ENCODE data around the gene KRTAP5-8.

DNA sequence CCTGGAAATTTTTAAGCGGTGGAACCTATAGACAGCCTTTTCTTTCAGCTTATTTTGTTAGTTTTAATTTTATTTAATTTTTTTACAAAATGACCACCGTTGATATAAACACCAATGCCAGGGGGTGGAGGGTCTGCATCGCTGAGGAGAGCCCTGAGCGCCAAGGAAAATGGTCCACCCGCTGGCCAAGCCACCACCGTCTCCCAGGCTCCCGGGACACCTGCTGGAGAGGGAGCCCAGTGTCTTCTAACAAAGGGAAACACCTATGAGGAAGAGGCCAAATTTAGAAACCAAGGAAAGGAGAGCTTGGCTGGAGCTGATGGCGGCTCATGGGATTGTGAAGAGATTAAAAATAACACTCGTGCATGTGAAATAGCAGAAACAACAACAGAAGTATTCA, 288 bp upstream of the KRTAP5-8 start:
- TF ChIP-seq EZH2 (IDR thresholded peaks at IDR 0.05; ENCODE audit: insufficient read depth, poor library complexity, severe bottlenecking) (no peak), EZH2phosphoT487 (IDR thresholded peaks at IDR 0.05; ENCODE audit: insufficient read depth, low read depth) (no peak)
